HG03039 (cell line): ENCODE measurements around the gene MYH11.
"Not testable (repeated sequence)": the region's sequence is repeated elsewhere in the genome, so short reads cannot be mapped to it uniquely, and the experiment has no call there.

ENCODE experiments used
- ATAC-seq: cut with Tn5 transposase; IDR thresholded peaks from one replicate; pipeline ENCODE4 v1.9.1; 2021; ENCODE audit warnings: mild to moderate bottlenecking, moderate library complexity; ENCODE audit not compliant: unreplicated experiment

The MYH11 gene

GRCh38 chr16:15686287-15686686, 170.5 kb downstream of the MYH11 start:
- no peak for ATAC-seq

GRCh38 chr16:15682105-15682570, 174.7 kb downstream of the MYH11 start:
- no peak for ATAC-seq

GRCh38 chr16:15677447-15677846, 179.4 kb downstream of the MYH11 start:
- ATAC-seq = no peak

DNA sequence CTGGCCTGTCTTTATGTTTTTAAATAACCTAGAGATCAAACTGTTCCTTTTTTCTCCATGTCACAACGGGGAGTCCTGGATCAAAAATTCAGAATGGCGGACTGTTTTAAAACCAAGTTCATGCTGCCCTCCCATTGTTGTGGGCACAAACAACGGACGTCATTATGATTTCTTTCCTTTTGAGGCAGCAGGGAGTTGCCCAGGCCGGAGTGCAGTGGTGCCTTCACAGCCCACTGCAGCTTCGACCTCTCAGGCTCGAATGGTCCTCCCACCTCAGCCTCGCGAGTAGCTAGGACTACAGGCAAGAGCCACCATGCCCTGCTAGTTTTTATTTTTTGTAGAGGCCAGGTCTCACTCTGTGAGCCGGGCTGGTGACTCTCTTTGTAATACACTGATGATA, 180.3 kb downstream of the MYH11 start:
- ATAC-seq = no peak

- ATAC-seq = no peak
These were observed 182.3 kb downstream of the MYH11 start for GRCh38 chr16:15674571-15674970.

DNA sequence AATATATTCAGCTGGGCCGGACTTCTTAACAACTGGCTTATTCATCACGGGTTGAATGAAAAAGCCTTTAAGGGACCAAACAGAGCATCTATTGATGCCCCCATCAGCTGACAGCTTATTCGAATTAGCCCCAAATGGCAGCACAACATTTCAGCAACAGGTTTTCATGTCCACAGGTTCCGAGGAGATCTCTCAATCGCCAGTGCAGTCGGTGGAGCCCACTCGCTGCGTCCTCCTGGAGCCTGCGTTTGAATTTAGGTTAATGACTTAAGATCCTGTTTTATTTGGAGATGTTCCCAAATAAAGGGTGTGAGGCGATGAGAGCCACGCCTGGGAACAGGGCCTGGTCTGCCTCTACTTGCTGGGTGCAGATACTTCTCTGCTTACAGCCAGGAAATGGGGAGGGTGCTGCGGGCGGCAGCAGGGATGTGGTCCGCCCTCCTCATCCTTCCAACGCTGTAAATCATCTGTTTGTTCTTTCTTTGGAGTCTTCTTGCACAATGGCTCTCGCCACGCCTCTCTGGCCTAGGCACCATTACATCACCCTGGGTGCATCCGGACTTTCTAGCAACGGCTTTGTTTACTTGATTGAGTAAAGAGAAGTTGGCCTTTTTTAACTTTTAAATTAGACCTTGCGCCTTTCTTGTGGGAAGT, 184.2 kb downstream of the MYH11 start:
- no peak for ATAC-seq

- not testable (repeated sequence) for ATAC-seq
These were observed 184.7 kb downstream of the MYH11 start for GRCh38 chr16:15672127-15672513.

- ATAC-seq = no peak
These were observed 185.2 kb downstream of the MYH11 start for GRCh38 chr16:15671530-15672117.

DNA sequence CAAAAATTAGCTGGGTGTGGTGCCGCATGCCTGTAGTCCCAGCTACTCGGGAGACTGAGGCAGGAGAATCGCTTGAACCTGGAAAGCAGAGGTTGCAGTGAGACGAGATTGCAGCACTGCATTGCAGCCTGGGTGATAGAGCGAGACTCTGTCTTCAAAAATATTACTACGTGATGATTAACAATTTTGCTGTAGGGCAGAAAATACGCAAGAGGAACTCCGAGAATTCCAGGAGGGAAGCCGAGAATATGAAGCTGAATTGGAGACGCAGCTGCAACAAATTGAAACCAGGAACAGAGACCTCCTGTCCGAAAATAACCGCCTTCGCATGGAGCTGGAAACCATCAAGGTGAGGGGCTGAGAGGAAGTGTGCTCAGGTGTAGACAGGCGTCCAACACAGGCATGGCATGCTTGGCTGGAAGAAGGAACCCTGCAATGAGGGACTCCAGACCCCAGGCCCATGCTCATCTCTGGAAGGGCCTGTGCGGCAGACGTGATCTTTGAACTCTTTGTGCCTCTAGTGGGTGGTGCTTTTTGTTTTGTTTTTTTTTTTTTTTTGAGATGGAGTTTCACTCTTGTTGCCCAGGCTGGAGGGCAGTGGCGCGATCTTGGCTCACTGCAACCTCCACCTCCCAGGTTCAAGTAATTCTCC, 189.6 kb downstream of the MYH11 start:
- no peak for ATAC-seq

DNA sequence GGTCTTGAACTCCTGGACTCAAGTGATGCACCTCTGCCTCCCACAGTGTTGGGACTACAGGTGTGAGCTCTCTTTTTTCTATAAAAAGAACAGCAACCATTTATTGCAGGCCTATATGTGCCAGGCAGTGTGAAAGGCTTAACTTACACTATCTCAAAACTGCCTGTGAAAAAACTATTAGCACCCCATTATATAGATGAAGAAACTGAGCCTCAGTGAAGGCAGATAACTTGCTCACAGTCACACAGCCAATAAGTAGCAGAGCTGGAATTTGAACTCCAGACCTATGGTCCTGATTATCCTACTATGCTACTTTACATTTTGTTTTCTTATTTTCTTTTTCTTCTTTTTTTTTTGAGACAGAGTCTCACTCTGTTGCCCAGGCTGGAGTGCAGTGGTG, 191.7 kb downstream of the MYH11 start:
- ATAC-seq = no peak

GRCh38 chr16:15660203-15660601, 196.6 kb downstream of the MYH11 start:
- ATAC-seq = no peak

- ATAC-seq = no peak
These were observed 198.3 kb downstream of the MYH11 start for GRCh38 chr16:15658556-15658955.

GRCh38 chr16:15658149-15658548, 198.7 kb downstream of the MYH11 start:
- no peak for ATAC-seq

- not testable (repeated sequence) for ATAC-seq
These were observed 201.3 kb downstream of the MYH11 start for GRCh38 chr16:15655561-15655960.

DNA sequence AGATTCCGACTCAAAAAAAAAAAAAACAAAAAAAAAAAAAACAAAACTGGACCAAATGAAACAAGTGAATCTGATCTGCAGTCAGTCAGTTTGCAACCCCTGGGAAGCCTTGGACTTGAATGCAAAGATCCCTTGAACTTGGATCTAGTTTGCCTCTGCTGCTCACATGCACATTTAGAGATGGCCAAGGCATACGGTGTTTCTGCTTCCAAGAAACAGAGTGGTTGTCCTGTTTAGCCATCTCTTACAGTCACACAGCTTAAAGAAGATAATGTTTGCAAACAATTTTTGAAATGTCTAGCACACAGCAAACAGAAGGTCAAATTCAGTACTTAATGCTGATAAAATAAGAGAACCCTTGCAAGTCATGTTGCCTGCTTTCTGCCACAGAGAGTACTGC, 202.2 kb downstream of the MYH11 start:
- ATAC-seq = no peak

DNA sequence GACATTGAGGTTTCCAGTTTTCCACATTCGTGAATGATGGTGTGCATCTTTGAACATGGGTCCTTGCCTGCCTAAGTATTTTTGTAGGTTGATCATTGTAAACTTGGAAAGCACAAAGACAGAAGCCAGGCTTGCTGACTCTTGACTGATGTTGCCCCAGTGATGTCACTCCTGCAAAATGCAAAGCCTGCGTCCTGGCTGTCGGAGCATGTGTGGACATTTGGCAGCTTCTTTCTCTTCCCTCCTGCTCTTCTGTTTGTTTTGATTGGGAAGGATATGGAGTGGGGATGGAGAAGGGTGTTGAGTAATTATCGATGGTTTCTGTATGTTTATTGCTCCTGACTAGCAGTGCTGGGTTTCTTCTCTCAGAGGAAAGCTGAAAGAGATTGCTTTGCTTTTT, 203.6 kb downstream of the MYH11 start:
- ATAC-seq = no peak
